Measurements from ENCODE around the gene MLKL.
"Not testable (repeated sequence)": the region's sequence is repeated elsewhere in the genome, so short reads cannot be mapped to it uniquely, and the experiment has no call there.

Gene MLKL

GRCh38 chr16:74695450-74696422, 4.9 kb downstream of the MLKL start:
- peak; percentile 87 to 92 for DNase-seq

DNA sequence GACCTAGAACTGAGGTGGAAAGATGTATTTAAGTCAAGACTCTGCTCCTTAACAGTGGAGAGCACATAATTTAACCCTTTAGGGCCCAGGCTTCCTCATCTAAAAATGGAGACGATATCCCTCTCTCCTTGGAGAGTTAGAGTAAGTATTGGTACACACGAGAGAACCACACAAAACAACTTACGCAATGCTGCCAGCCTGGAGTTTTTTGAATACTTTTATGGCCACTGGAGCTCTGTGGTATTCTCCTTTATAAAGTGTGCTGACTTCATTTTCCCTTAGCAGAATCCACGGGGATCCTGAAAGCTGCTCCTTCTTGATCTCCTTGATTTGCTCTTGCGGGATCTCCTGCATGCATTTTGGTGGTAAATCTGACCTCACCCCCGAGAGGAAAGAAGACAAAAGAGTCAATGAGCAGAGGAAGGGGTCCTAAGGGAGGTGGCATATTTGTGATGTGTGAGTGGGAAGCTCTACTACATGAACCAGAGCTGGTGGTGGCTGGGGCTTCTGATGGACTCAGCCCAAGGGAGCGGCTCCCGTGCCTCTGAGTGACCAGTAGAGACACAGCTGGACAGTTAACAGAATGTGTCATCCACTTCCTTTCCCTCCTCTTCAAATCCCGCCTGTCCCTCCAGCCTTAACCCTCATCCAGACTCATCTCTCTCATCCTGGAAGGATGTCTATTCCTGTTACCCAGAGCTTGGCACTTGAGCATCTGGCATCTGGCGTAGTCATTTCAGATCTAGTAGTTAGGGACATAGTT, 9.4 kb downstream of the MLKL start:
- DNase-seq: no peak

GRCh38 chr16:74682556-74682955, 18.1 kb downstream of the MLKL start:
- no peak for DNase-seq

GRCh38 chr16:74680681-74681080, 20.0 kb downstream of the MLKL start:
- DNase-seq: no peak

GRCh38 chr16:74679983-74680382, 20.7 kb downstream of the MLKL start:
- DNase-seq: no peak

GRCh38 chr16:74677868-74678267, 22.8 kb downstream of the MLKL start:
- no peak for DNase-seq

GRCh38 chr16:74673876-74674275, 26.8 kb downstream of the MLKL start:
- no peak for DNase-seq

- DNase-seq: not testable (repeated sequence)
Measured at GRCh38 chr16:74668877-74669276, 31.8 kb downstream of the MLKL start.

- DNase-seq: peak; percentile 18 to 43
Measured at GRCh38 chr16:74667255-74667700, 33.4 kb downstream of the MLKL start.

- peak; percentile 98 to 99 for DNase-seq
Measured at GRCh38 chr16:74666425-74667254, 34.0 kb downstream of the MLKL start, which contains the start of gene RFWD3. RFWD3 (minus strand) TSS chr16:74666877; CDS start chr16:74661449, 5,428 bp downstream.

- no peak for DNase-seq
Measured at GRCh38 chr16:74666010-74666421, 34.6 kb downstream of the MLKL start.

- DNase-seq: no peak
Measured at GRCh38 chr16:74661064-74661463, 39.6 kb downstream of the MLKL start.

GRCh38 chr16:74660383-74660782, 40.3 kb downstream of the MLKL start:
- DNase-seq: no peak

DNA sequence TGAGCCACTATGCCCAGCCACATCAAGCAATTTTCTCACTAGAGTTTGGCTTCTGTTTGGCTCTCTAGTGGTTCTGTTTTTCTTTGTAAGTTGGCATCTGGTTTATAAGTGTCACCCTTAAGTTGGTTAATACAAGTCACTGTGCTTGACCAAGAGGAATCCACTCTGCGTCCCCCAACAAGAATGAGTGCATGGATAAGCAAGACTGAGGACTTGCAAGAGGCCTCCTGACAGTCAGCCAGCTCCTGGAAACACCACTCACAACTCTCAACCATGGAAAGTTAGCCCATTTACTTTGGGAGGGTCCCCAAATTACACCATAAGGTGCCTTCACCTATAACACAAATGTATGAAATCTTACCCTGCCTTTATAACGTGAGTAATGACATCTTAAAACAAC, 41.6 kb downstream of the MLKL start:
- DNase-seq: no peak

- no peak for DNase-seq
Measured at GRCh38 chr16:74657870-74658642, 42.6 kb downstream of the MLKL start.

DNA sequence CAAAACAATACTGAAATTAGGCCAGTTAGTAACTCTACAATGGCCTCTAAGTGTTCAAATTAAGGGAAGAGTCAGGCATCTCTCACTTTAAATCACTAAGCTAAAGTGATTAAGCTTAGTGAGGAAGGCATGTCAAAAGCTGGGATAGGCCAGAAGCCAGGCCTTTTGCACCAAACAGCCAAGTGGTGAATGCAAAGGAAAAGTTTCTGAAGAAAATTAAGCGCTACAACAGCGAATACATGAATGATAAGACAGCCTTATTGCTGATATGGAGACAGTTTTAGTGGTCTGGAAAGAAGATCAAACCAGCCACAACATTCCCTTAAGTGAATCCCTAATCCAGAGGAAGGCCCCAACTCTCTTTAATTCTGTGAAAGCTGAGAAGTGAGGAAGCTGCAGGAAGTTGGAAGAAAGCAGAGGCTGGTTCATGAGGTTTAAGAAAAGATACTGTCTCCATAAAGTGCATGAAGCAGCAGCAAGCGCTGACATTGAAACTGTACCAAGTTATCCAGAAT, 46.1 kb downstream of the MLKL start:
- DNase-seq: no peak

GRCh38 chr16:74652883-74653282, 47.8 kb downstream of the MLKL start:
- DNase-seq: not testable (repeated sequence)

DNA sequence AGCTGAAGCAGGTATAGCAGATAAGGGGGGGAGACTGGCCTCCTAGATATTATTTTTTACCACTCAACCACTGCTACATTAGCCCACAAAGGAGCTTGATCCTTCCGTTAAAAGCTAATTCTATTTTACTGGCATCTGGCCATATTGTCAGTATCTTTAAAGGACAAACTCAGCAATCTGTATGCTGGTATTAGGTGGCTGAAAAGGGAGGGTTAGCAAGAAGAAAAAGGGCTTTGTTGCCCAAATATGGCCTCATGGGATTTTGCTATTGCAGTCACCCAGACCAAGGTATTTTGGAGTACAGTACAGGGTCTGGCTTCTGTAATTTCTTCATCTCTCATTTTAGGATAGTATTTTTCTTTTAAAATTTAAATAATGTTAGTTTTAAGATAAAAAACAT, 48.4 kb downstream of the MLKL start:
- peak in 1 of 2 experiments; percentile 15 for DNase-seq

DNA sequence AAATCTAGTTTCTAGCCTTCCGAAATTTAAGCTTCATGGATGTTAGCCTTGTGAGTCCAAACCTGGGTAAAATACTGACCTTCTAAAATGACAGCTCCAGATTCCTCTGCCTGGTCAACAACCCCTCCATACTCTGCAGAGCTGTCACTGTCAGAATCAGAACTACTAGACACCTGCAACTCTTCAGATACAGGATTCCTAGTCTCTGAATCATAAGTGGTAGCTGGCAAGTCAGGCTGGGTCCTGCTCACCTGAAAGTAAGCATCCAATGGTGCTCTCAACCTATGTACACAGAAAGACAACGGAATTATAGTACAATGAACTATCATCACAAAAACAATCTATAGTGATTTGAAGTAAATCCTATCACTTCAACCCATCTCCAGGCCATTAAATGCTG, 48.8 kb downstream of the MLKL start:
- DNase-seq: no peak

GRCh38 chr16:74650966-74651567, 49.6 kb downstream of the MLKL start:
- DNase-seq: peak in 1 of 2 experiments; percentile 25

DNA sequence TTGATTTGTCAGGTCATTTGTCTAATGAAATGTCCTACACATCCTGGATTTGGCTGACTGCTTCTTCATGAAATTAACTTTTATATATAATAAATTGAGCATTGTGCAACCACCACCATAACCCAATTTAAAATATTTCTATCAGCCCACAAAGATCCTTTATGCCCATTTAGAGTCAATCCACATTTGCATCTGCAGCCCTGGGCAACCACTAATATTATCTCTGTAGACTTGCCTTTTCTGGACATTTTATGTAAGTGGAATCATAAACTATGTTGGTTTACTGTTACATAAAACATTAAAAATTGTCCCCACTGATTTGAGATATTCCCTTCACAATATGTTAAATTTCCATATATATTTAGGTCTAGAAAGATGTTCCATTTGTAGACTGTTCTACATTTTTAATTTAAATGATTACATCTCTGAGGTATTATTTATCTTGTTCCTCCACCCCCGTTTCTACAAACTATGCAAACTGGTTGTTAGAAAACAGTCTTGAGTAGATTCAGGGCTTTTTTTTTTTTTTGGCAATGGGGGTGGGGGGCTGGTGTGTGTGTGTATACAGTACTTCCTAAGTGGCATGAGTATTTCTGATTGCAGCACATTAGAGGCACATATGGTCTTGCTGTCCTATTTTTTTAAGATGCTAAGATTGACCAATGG, 50.7 kb downstream of the MLKL start:
- no peak for DNase-seq
